ENCODE results near the gene THSD4.

THSD4 gene

DNA sequence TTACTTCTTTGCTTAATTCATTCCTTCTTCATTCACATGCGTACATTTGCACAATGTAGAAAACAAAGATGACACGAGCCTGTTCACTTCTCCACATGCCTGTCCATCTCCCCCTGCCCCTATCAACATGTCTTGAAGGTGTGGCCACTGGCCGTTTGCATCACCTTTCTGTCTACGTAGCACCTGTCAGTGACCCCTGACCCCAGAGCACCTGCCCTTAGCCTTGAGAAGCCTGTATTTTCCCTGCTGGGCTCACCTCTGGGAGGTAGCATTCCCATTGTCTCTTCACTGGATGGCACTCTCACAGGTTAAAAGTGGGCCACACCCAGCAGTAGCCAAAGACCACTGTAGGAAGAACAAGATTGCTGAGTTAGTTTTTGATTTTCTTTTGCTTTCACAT, 234.1 kb downstream of the THSD4 start:
- Histone ChIP-seq H3K4me2 (ENCODE audit: low read length) (no peak overlapping the region), H3K36me3 (ENCODE audit: insufficient read depth, low read length) (no peaks in the 10 kb centered on the region), H3K79me2 (ENCODE audit: insufficient read depth, low read length) (no peaks in the 10 kb centered on the region), H3K9ac (ENCODE audit: low read length) (no peak overlapping the region), H3K27me3 (ENCODE audit: insufficient read depth, low read length) (0 out of 2 replicates have a peak, but pooled peaks cover 4% of the 10 kb centered on the region), H4K20me1 (ENCODE audit: insufficient read depth, low read length) (no peaks in the 10 kb centered on the region), H2AFZ (ENCODE audit: low read length) (no peak overlapping the region), H3K4me3 (ENCODE audit: low read depth, low read length, poor library complexity, severe bottlenecking) (no peak overlapping the region), H3K9me3 (ENCODE audit: low read length) (no peaks in the 10 kb centered on the region), H3K9me2 (ENCODE audit: low read depth, low read length) (no peaks in the 10 kb centered on the region), H3K4me1 (ENCODE audit: insufficient read depth, low read length, severe bottlenecking) (no peaks in the 10 kb centered on the region), H3K27ac (ENCODE audit: low read depth, low read length, poor library complexity, severe bottlenecking) (no peak overlapping the region), H3F3A (ENCODE audit: insufficient read depth, low read length) (no peaks in the 10 kb centered on the region)
- TF ChIP-seq EZH2 (IDR thresholded peaks at IDR 0.05; ENCODE audit: borderline replicate concordance, low read length): no peak
- TF ChIP-seq, protein P1, sequence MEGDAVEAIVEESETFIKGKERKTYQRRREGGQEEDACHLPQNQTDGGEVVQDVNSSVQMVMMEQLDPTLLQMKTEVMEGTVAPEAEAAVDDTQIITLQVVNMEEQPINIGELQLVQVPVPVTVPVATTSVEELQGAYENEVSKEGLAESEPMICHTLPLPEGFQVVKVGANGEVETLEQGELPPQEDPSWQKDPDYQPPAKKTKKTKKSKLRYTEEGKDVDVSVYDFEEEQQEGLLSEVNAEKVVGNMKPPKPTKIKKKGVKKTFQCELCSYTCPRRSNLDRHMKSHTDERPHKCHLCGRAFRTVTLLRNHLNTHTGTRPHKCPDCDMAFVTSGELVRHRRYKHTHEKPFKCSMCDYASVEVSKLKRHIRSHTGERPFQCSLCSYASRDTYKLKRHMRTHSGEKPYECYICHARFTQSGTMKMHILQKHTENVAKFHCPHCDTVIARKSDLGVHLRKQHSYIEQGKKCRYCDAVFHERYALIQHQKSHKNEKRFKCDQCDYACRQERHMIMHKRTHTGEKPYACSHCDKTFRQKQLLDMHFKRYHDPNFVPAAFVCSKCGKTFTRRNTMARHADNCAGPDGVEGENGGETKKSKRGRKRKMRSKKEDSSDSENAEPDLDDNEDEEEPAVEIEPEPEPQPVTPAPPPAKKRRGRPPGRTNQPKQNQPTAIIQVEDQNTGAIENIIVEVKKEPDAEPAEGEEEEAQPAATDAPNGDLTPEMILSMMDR (IDR thresholded peaks at IDR 0.05; ENCODE audit: low read length): no peak

DNA sequence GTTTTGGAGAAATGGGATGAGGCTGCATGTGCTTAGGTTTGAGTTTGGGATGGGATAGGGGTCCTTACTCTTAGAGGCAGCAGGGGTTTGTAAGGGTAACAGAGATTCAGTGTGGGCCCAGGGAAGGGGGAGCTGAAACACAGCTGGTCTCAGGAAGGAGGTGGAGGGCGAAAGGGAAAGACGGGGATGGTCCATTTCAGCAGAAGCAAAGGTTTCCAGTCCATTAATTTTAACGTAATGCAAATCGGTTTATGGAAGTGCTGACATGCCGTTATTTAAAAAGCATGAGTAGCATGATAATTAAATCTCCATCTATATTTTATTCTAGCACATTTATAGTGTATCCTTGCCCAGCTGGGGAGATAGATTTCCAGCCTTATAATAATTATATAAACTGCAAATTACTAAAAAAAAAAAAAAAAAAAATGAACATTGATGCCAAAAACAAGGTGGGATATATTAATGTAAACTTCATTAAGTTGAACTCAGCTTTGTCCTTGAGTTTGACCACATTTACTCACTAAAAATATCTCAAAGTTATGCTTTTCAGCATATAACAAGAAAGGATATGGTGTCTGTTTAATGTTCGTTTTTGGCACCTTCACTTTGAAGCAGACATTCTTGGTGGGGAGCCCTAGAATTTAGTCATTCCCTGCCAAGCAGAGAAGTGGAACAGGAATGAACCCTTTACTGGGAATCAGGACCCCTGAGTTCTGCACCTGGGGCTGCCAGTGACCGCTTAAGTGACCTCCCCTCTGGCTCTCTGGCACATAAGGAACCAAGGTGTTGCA, 234.7 kb downstream of the THSD4 start:
- Histone ChIP-seq H3K9me2 (ENCODE audit: low read depth, low read length) (no peaks in the 10 kb centered on the region), H3K9me3 (ENCODE audit: low read length) (no peaks in the 10 kb centered on the region), H3K27me3 (ENCODE audit: insufficient read depth, low read length) (0 out of 2 replicates have a peak, but pooled peaks cover 4% of the 10 kb centered on the region), H3K79me2 (ENCODE audit: insufficient read depth, low read length) (no peaks in the 10 kb centered on the region), H3K27ac (ENCODE audit: low read depth, low read length, poor library complexity, severe bottlenecking) (no peak overlapping the region), H3K4me3 (ENCODE audit: low read depth, low read length, poor library complexity, severe bottlenecking) (no peak overlapping the region), H4K20me1 (ENCODE audit: insufficient read depth, low read length) (no peaks in the 10 kb centered on the region), H3F3A (ENCODE audit: insufficient read depth, low read length) (no peaks in the 10 kb centered on the region), H2AFZ (ENCODE audit: low read length) (no peak overlapping the region), H3K9ac (ENCODE audit: low read length) (no peak overlapping the region), H3K4me2 (ENCODE audit: low read length) (no peak overlapping the region), H3K36me3 (ENCODE audit: insufficient read depth, low read length) (no peaks in the 10 kb centered on the region), H3K4me1 (ENCODE audit: insufficient read depth, low read length, severe bottlenecking) (no peaks in the 10 kb centered on the region)
- TF ChIP-seq, protein P1 (IDR thresholded peaks at IDR 0.05; ENCODE audit: low read length): no peak
- TF ChIP-seq EZH2 (IDR thresholded peaks at IDR 0.05; ENCODE audit: borderline replicate concordance, low read length): no peak

DNA sequence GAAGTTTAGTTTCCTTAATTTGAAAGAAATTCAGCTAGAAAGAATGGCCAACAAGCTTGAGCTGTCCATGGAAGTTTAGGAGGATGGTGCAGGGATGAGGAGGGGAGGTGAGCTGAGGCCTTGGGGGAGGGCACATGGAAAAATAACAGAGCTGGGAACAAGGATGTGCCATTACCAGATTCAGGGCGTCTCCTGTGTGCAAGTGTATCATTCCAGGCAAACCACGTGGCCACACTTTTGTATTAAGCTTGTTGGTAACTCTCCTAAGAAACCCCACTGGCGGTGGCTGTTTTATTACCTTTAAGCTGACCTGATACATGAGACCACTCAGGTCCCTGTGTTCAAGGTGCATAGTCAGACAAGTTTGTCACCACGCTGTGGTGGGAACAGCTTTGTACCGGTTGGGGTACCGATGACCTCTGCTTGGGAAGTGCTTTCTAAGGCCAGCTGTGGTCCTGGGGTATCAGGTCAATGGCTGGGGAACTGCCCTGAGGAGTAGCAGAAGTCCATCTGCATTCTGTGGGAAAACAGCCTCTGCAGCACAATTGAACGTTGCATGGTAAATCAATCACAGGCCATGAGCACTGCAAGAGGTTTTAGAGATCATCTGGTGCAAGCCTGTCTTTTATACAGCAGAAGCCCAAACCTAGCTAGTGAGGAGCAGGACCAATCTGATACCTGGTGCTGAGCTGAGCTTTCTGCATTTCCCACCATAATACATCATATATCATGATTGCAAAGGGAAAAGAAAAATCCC, 235.5 kb downstream of the THSD4 start:
- no peak overlapping the region for H3K9ac ChIP-seq (ENCODE audit: low read length)
- no peaks in the 10 kb centered on the region for H3F3A ChIP-seq (ENCODE audit: insufficient read depth, low read length)
- H3K4me2 ChIP-seq (ENCODE audit: low read length): no peak overlapping the region
- no peak overlapping the region for H3K4me3 ChIP-seq (ENCODE audit: low read depth, low read length, poor library complexity, severe bottlenecking)
- no peak overlapping the region for H3K27ac ChIP-seq (ENCODE audit: low read depth, low read length, poor library complexity, severe bottlenecking)
- no peaks in the 10 kb centered on the region for H3K4me1 ChIP-seq (ENCODE audit: insufficient read depth, low read length, severe bottlenecking)
- H3K9me3 ChIP-seq (ENCODE audit: low read length): no peaks in the 10 kb centered on the region
- no peak overlapping the region for H2AFZ ChIP-seq (ENCODE audit: low read length)
- 0 out of 2 replicates have a peak, but pooled peaks cover 4% of the 10 kb centered on the region for H3K27me3 ChIP-seq (ENCODE audit: insufficient read depth, low read length)
- TF ChIP-seq EZH2 (IDR thresholded peaks at IDR 0.05; ENCODE audit: borderline replicate concordance, low read length): no peak
- TF ChIP-seq, protein P1 (IDR thresholded peaks at IDR 0.05; ENCODE audit: low read length): no peak
- H3K9me2 ChIP-seq (ENCODE audit: low read depth, low read length): no peaks in the 10 kb centered on the region
- no peaks in the 10 kb centered on the region for H3K79me2 ChIP-seq (ENCODE audit: insufficient read depth, low read length)
- no peaks in the 10 kb centered on the region for H3K36me3 ChIP-seq (ENCODE audit: insufficient read depth, low read length)
- no peaks in the 10 kb centered on the region for H4K20me1 ChIP-seq (ENCODE audit: insufficient read depth, low read length)
